ENCODE measurements around the gene FAM124A.

The FAM124A gene

GRCh38 chr13:51243832-51244231 is 21.6 kb downstream of the FAM124A start:
- DNase-seq = peak; percentile 96 to 97

- peak; percentile 98 for DNase-seq
Measured at GRCh38 chr13:51244637-51245405, 22.6 kb downstream of the FAM124A start.

GRCh38 chr13:51245583-51245982 is 23.4 kb downstream of the FAM124A start:
- DNase-seq = no peak

GRCh38 chr13:51246025-51246417 is 23.8 kb downstream of the FAM124A start:
- peak; percentile 83 to 86 for DNase-seq

GRCh38 chr13:51246418-51247277 is 24.4 kb downstream of the FAM124A start:
- peak; percentile 63 to 75 for DNase-seq

- no peak for DNase-seq
Measured at GRCh38 chr13:51249255-51249654, 27.1 kb downstream of the FAM124A start.

GRCh38 chr13:51249770-51250741 is 27.9 kb downstream of the FAM124A start:
- peak in 1 of 2 experiments; percentile 41 for DNase-seq

- no peak for DNase-seq
Measured at GRCh38 chr13:51251480-51251879, 29.3 kb downstream of the FAM124A start.

- no peak for DNase-seq
Measured at GRCh38 chr13:51252954-51253532, 30.8 kb downstream of the FAM124A start.

- no peak for DNase-seq
Measured at GRCh38 chr13:51255556-51255955, 33.4 kb downstream of the FAM124A start.

DNA sequence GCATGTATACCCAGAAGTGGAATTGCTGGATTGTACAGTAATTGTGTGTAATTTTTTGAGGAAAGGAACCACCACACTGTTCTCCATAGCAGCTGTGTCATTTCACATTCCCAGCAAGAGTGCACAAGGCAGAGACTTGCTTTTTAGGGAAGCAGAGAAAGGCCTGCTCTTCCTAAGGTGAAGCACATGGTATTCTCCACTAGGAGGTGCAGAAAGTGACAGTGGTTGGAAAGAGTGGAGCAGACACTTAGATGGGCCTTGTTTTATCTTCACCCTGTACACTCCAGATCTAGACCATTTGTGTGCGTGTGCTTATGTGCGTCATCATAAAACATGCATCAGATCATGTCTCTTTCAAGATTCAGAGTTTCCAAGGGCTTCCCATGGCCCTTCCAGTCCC is 35.0 kb downstream of the FAM124A start:
- no peak for DNase-seq

DNA sequence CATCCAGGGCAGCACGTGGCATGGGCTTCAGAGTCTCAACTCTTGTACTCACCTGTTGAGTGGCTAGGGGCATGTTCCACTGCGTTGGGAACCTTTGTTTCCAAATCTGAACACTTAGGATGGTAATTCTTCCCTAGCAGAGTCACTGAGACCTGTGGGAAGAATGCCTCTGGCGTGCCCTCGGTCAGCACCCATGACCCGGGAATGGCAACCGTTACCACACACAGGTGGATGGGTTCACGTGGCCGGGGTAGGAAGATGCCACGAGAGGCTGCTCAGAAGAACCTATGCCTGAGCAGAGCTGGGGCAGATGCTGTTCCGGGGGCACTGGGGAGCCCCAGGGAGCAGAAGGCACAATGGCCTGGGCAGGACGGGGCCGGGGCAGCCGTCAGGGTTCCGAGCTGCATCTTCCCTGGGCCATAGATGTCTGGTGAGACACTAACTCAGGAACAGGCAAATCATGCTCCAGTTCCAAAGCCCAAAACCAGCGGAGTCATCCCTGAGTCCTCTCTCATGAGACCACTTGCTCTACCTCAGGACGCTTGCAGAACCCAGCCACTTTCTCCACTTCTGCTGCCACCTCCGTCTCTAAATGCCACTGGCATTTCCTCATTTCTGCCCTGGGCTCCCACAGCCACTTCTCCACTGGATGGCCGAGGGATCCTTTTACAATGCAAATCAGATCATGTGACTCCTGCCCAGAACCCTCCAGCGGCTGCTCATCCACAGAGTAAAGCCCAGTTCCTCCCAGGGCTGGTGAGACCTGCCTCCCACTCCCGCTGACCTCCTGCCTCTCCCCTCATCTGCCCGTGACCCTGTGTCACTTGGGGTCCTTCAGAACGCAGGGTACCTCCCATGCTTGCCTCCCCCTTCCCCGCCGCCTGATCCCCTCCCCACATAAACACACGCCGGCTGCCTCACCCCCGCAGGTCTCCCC is 36.7 kb downstream of the FAM124A start:
- DNase-seq = peak; percentile 45 to 90

DNA sequence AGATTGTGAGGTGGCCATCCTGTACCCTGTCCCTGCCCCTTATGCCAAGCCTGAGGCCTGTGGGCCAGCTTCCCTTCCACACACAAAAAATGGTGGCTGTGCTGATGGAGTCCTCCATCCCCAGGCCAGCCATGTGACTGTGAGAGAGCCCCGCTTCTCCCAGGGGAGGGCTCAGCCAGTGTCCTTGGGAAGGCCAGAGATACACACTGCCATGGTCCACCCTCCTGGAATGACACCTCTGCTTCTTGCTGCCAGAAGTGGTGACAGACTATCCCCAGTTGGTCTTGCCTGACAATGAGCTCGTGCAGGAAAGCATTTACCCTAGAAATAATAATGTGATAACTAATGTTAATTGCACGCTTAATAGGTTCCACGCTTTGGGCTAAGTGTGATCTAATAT is 38.0 kb downstream of the FAM124A start:
- no peak for DNase-seq

- no peak for DNase-seq
Measured at GRCh38 chr13:51261610-51262249, 39.5 kb downstream of the FAM124A start.

GRCh38 chr13:51262501-51263211 is 40.5 kb downstream of the FAM124A start:
- peak in 1 of 2 experiments; percentile 21 for DNase-seq

DNA sequence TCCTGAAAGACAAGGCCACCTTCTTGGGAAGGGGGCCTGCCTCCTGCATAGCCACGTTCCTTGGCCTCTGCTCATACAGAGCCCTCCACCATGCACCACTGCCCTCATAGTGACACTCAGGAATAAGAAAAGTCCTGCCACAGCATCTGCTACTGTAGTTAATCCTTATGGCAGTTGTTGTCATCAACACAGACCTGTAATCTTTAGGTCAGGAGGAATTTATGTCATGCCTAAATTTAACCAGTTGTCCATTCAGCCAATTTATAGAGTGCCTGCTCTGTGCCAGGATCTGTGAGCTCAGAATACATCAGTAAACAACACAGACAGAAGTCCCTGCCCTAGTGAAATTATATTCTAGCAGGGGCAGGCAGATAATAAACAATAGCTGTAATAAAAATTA is 44.4 kb downstream of the FAM124A start:
- DNase-seq = no peak

DNA sequence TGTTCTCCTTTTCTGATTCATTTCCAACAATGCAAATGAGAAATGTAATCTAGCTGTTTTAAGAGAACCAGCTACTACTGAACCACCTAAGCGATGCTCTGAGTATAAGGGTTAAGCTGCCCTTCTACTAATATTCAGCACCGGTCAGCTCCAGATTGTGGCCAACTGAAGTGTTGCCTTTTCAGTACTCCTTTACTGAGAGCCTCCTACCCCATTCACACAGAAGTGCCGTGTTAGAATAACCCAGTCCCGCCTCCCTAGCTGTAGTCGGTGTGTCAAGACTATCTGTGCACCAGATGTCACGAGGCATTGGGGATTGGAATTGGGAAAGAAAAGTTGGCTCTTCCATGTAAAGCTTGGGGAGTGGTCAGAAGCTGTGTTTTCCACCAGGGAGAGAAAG is 45.4 kb downstream of the FAM124A start:
- no peak for DNase-seq

- no peak for DNase-seq
Measured at GRCh38 chr13:51269039-51269438, 46.8 kb downstream of the FAM124A start.

DNA sequence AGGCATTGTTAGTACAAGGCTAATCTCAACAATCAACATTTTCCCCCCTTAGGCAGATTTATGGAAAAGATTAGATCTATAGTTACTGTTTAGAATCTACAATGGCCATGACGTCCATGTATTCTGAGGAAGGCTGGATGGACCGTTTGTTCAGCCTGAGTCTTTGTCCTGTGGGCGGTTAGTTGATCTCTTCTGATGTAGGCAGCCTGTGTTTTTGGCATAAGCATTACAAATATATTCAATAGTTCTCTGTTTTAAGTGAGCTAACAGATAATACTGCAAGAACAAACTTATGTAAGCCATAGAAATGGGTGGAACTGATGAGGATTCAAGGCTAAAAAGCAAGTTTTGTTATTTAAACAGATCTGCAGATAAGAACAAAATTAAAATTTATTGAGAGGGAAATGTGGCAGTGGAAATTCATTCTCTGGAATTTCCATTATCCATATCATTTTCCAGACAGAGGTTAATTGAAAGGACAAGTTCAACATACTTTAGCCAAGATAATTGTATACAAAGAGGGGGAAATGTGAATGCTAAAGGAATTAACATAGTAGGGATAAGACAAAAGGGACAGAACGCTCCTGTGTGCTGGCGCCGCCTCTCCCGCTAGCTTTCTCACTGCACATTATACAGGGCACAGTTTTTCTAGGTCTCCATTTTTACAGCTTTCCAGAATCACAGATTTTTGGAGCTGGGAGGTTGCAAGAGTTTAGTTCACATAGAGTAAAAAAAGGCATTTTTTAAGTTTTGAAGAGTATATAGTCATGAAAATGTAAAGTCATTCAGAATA is 48.6 kb downstream of the FAM124A start:
- no peak for DNase-seq
